Hepatocyte (in vitro differentiated cells): ENCODE data around the gene ZNF569. TPM values are rescaled to one million over a fixed set of nuclear protein-coding genes. Genes with fewer than 3 reads are reported as not detected.
"Not testable (repeated sequence)": the region's sequence is repeated elsewhere in the genome, so short reads cannot be mapped to it uniquely, and the experiment has no call there.

Experiments
- DNase-seq: peaks from one replicate; pipeline ENCODE4 v3.0.0-alpha.2; 2016; ENCODE audit warnings: low spot score
- H2AFZ ChIP-seq: fragments of 200-600 bp; sonication (generic); 2 replicates; pipeline ENCODE4 v1.6.0; 2016; ENCODE audit warnings: antibody characterized with exemption, mild to moderate bottlenecking
- H3K27ac ChIP-seq: fragments of 200-600 bp; sonication (generic); 2 replicates; pipeline ENCODE4 v1.5.1; 2016; ENCODE audit warnings: mild to moderate bottlenecking
- H3K27me3 ChIP-seq: fragments of 200-600 bp; sonication (generic); 2 replicates; pipeline ENCODE4 v1.6.1; 2016
- H3K36me3 ChIP-seq: fragments of 200-600 bp; sonication (generic); replicated peaks from 2 replicates; pipeline ENCODE4 v1.5.1; 2016; ENCODE audit warnings: low read depth; ENCODE audit not compliant: insufficient read depth
- H3K4me1 ChIP-seq: fragments of 200-600 bp; sonication (generic); 2 replicates; pipeline ENCODE4 v1.5.1; 2016; ENCODE audit warnings: mild to moderate bottlenecking, moderate library complexity; ENCODE audit not compliant: insufficient read depth
- H3K4me2 ChIP-seq: fragments of 200-600 bp; sonication (generic); 2 replicates; pipeline ENCODE4 v1.6.0; 2016
- H3K4me3 ChIP-seq: fragments of 200-600 bp; sonication (generic); 2 replicates; pipeline ENCODE4 v1.5.1; 2016; ENCODE audit warnings: mild to moderate bottlenecking
- H3K79me2 ChIP-seq: fragments of 200-600 bp; sonication (generic); 2 replicates; pipeline ENCODE4 v1.6.0; 2017; ENCODE audit warnings: mild to moderate bottlenecking
- H3K9me2 ChIP-seq: fragments of 200-600 bp; sonication (generic); replicated peaks from 2 replicates; pipeline ENCODE4 v1.6.0; 2017; ENCODE audit warnings: mild to moderate bottlenecking; ENCODE audit not compliant: insufficient read depth
- H3K9me3 ChIP-seq: fragments of 200-600 bp; sonication (generic); 2 replicates; pipeline ENCODE4 v1.5.1; 2016; ENCODE audit warnings: low read depth, mild to moderate bottlenecking
- H4K20me1 ChIP-seq: fragments of 200-600 bp; sonication (generic); 2 replicates; pipeline ENCODE4 v1.6.0; 2016; ENCODE audit warnings: mild to moderate bottlenecking; ENCODE audit not compliant: insufficient read depth, poor library complexity, severe bottlenecking
- EZH2 ChIP-seq: fragments of 200-600 bp; sonication (generic); IDR thresholded peaks from 2 replicates; pipeline ENCODE4 v1.6.1; 2016; ENCODE audit warnings: antibody characterized with exemption, mild to moderate bottlenecking, borderline replicate concordance
- EZH2phosphoT487 ChIP-seq: fragments of 200-600 bp; sonication (generic); IDR thresholded peaks from one replicate; pipeline ENCODE4 v1.6.1; 2018; ENCODE audit warnings: antibody characterized with exemption, mild to moderate bottlenecking, low read depth, moderate library complexity; ENCODE audit not compliant: unreplicated experiment, severe bottlenecking
- WGBS: methylation state at CpG from one replicate; pipeline ENCODE4 v1.1.6; 2016; ENCODE audit warnings: low lambda C conversion rate; ENCODE audit errors: missing lambda C conversion rate; 5-methylcytosine and 5-hydroxymethylcytosine counted together
- polyA plus RNA-seq: library from polyadenylated mRNA; unstranded; fragments of >200 nt; fragmentation: Nextera tagmentation; extraction: Ambion mirVana; gene quantifications from 2 replicates; pipeline ENCODE4 v1.2.1, GENCODE V29; 2016
- total RNA-seq: library from RNA; depleted of rRNA; stranded (reverse); fragments of >200 nt; gene quantifications from 2 replicates; pipeline ENCODE4 v1.2.3, GENCODE V29; 2014
- TF ChIP-seq, protein P1 (sequence below): fragments of 200-600 bp; sonication (generic); IDR thresholded peaks from 2 replicates; pipeline ENCODE4 v1.5.1; 2016; ENCODE audit warnings: antibody characterized with exemption, mild to moderate bottlenecking; ENCODE audit not compliant: poor library complexity

Gene ZNF569
- total and polyA plus RNA-seq, 2 experiments from 2014 or later, result 3.6 to 5.9 TPM

DNA sequence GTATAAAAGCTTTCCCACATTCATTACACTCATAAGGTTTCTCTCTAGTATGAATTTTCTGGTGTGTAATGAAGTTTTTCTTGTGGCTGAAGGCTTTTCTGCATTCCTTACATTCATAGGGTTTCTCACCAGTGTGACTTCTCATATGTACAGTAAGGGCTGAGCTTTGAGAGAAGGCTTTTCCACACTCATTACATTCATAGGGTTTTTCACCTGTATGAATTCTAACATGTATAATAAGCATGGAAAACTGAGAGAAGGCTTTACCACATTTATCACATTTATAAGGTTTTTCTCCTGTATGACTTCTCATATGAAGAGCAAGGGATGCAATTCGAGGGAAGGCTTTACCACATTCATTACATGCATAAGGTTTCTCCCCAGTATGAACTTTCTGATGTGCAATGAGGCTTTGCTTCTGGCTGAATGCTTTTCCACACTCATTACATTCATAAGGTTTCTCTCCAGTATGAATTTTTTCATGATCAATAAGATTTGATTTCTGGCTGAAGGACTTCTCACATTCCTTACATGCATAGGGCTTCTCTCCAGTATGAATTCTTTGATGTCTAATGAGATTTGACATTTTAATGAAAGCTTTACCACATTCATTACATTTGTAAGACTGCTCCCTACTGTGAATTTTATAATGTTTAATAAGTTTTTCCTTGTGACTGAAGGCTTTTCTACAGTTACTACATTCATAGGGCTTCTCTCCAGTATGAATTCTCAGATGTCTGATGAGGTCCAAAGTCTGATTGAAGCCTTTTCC lies 53.7 kb downstream of the ZNF569 start:
- Histone ChIP-seq H3K27me3 (no peaks in the 10 kb centered on the region), H3K27ac (no peak overlapping the region), H3K9me3 (peaks cover 66% of the 10 kb centered on the region), H4K20me1 (no peaks in the 10 kb centered on the region), H3K9me2 (no peaks in the 10 kb centered on the region), H3K4me3 (no peak overlapping the region), H2AFZ (no peak overlapping the region), H3K36me3 (no peaks in the 10 kb centered on the region), H3K4me2 (no peak overlapping the region), H3K79me2 (no peaks in the 10 kb centered on the region), H3K4me1 (no peaks in the 10 kb centered on the region)
- TF ChIP-seq EZH2 (no peak), EZH2phosphoT487 (no peak)
- TF ChIP-seq, protein P1, sequence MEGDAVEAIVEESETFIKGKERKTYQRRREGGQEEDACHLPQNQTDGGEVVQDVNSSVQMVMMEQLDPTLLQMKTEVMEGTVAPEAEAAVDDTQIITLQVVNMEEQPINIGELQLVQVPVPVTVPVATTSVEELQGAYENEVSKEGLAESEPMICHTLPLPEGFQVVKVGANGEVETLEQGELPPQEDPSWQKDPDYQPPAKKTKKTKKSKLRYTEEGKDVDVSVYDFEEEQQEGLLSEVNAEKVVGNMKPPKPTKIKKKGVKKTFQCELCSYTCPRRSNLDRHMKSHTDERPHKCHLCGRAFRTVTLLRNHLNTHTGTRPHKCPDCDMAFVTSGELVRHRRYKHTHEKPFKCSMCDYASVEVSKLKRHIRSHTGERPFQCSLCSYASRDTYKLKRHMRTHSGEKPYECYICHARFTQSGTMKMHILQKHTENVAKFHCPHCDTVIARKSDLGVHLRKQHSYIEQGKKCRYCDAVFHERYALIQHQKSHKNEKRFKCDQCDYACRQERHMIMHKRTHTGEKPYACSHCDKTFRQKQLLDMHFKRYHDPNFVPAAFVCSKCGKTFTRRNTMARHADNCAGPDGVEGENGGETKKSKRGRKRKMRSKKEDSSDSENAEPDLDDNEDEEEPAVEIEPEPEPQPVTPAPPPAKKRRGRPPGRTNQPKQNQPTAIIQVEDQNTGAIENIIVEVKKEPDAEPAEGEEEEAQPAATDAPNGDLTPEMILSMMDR, result no peak
- DNase-seq, result no peak
- WGBS, result 93% methylated on average over 1 of the region's 1 CpG

DNA sequence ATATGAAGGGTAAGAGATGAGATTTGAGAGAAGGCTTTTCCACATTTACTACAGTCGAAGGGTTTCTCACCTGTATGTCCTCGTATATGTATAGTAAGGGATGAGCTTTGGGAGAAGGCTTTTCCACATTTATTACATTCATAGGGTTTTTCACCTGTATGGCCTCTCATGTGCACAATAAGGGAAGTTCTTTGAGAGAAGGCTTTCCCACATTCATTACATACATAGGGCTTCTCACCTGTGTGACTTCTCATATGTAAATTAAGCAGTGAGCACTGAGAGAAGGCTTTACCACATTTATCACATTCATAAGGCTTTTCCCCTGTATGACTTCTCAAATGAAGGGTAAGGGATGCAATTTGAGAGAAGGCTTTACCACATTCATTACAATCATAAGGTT lies 54.5 kb downstream of the ZNF569 start:
- Histone ChIP-seq H3K79me2 (no peaks in the 10 kb centered on the region), H3K9me3 (peaks cover 65% of the 10 kb centered on the region), H3K36me3 (no peaks in the 10 kb centered on the region), H2AFZ (no peak overlapping the region), H3K4me2 (no peak overlapping the region), H3K27me3 (no peaks in the 10 kb centered on the region), H3K4me3 (no peak overlapping the region), H3K4me1 (no peaks in the 10 kb centered on the region), H3K9me2 (no peaks in the 10 kb centered on the region), H3K27ac (no peak overlapping the region), H4K20me1 (no peaks in the 10 kb centered on the region)
- 93% methylated on average over 2 of the region's 2 CpGs for WGBS
- no peak for DNase-seq
- TF ChIP-seq EZH2 (no peak), EZH2phosphoT487 (no peak)
- TF ChIP-seq, protein P1, result no peak

DNA sequence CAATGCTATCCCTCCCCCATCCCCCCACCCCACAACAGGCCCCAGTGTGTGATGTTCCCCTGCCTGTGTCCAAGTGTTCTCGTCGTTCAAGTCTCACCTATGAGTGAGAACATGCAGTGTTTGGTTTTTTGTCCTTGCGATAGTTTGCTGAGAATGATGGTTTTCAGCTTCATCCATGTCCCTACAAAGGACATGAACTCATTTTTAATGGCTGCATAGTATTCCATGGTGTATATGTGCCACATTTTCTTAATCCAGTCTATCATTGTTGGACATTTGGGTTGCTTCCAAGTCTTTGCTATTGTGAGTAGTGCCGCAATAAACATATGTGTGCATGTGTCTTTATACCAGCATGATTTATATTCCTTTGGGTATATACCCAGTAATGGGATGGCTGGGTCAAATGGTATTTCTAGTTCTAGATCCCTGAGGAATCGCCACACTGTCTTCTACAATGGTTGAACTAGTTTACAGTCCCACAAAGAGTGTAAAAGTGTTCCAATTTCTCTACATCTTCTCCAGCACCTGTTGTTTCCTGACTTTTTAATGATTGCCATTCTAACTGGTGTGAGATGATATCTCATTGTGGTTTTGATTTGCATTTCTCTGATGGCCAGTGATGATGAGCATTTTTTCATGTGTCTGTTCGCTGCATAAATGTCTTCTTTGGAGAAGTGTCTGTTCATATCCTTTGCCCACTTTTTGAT lies 61.0 kb downstream of the ZNF569 start:
- H3K4me1 ChIP-seq, H3K9me2 ChIP-seq, H3K36me3 ChIP-seq, H3K27ac ChIP-seq, H3K4me2 ChIP-seq, H3K27me3 ChIP-seq, H2AFZ ChIP-seq, H4K20me1 ChIP-seq, H3K79me2 ChIP-seq, DNase-seq, H3K4me3 ChIP-seq: not testable (repeated sequence)
- H3K9me3 ChIP-seq, result peaks cover 28% of the 10 kb centered on the region
- WGBS, result 86% methylated on average over 6 of the region's 6 CpGs

DNA sequence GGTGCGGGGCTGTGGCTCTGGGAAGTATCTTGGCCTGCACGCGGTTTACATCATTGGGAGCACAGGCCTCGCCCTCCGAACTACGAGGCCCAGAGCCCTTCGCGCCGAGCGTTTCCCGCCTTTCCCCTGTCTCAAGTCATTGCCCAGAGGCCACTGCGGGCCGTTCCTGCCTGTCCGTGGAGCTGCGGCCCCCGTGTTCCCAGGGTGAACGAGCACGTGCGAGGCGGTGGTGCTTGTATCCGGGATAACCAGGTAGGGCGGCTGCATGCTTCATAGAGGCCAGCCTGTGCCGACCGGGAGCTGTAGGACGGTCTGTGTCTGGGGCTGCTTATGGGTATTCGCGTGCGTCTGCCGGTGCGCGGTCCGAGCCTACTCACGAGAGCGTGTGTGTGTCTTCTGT lies 63.8 kb downstream of the ZNF569 start:
- H3K27me3 ChIP-seq, result no peaks in the 10 kb centered on the region
- no peak overlapping the region for H3K4me3 ChIP-seq
- H3K9me3 ChIP-seq, result peaks cover 22% of the 10 kb centered on the region
- no peaks in the 10 kb centered on the region for H3K9me2 ChIP-seq
- no peak overlapping the region for H3K27ac ChIP-seq
- DNase-seq, result no peak
- no peaks in the 10 kb centered on the region for H3K36me3 ChIP-seq
- TF ChIP-seq EZH2 (no peak), EZH2phosphoT487 (no peak)
- TF ChIP-seq, protein P1, result no peak
- H3K4me1 ChIP-seq, result no peaks in the 10 kb centered on the region
- no peaks in the 10 kb centered on the region for H4K20me1 ChIP-seq
- 98% methylated on average over 32 of the region's 34 CpGs for WGBS
- no peak overlapping the region for H2AFZ ChIP-seq
- H3K79me2 ChIP-seq, result no peaks in the 10 kb centered on the region
- H3K4me2 ChIP-seq, result no peak overlapping the region
